Endothelial cell of umbilical vein (primary cell): ENCODE data around the gene AGAP9. TPM values are rescaled to one million over a fixed set of nuclear protein-coding genes. Genes with fewer than 3 reads are reported as not detected.

ENCODE experiments used
- BruUV-seq: library from RNA; stranded (reverse); fragments of 400-500 nt; replicated peaks from 2 replicates; lab custom pipeline; 2021; lab: Mats Ljungman, UMichigan
- CTCF ChIA-PET: fragments of 300-600, 350-600 bp; sonication (Branson Sonifier 250); formaldehyde crosslinking; loops from one replicate; lab custom pipeline; 2021; ENCODE audit warnings: antibody characterized with exemption, inconsistent platforms; lab: Charles Lee
- POLR2A ChIA-PET: fragments of 300-600, 350-600 bp; sonication (Branson Sonifier 250); formaldehyde crosslinking; loops from one replicate; lab custom pipeline; 2021; ENCODE audit warnings: antibody characterized with exemption, inconsistent platforms; lab: Charles Lee
- DNase-seq: peaks from one replicate; pipeline ENCODE4 v3.0.0-alpha.2; 2011; ENCODE audit warnings: low read depth, low spot score
- FAIRE-seq: peaks from 2 replicates; lab custom pipeline; 2011; peaks lifted over from hg19 to GRCh38; lab: Jason Lieb, UNC
- H2AFZ ChIP-seq: 2 replicates; pipeline ENCODE4 v1.6.0; 2012; ENCODE audit warnings: low read depth, low read length, control low read depth, inconsistent platforms
- H3K27ac ChIP-seq: 2 replicates; pipeline ENCODE4 v1.5.1; 2011; ENCODE audit warnings: low read depth, mild to moderate bottlenecking, control low read depth, low read length, moderate library complexity; ENCODE audit not compliant: insufficient read depth
- H3K27me3 ChIP-seq, 2 experiments: 2 replicates each; pipeline versions ENCODE4 v1.6.0 to v1.6.1; 2011; ENCODE audit warnings: low read length in 2 of 2, mixed read lengths in 1 of 2; ENCODE audit not compliant: control insufficient read depth in 2 of 2, insufficient read depth in 2 of 2
- H3K36me3 ChIP-seq, 2 experiments: 2 replicates in 1 of 2; 3 replicates in 1 of 2; pipeline ENCODE4 v1.5.1; 2011; ENCODE audit warnings: low read length in 2 of 2, mild to moderate bottlenecking in 1 of 2, moderate library complexity in 1 of 2; ENCODE audit not compliant: control insufficient read depth in 2 of 2, insufficient read depth in 2 of 2; ENCODE audit errors: extremely low read depth in 1 of 2
- H3K4me1 ChIP-seq: 3 replicates; pipeline ENCODE4 v1.5.1; 2011; ENCODE audit warnings: mild to moderate bottlenecking, low read length; ENCODE audit not compliant: control insufficient read depth, insufficient read depth; ENCODE audit errors: extremely low read depth
- H3K4me2 ChIP-seq: 2 replicates; pipeline ENCODE4 v1.6.1; 2011; ENCODE audit warnings: low read length, control low read depth, mixed read lengths; ENCODE audit not compliant: insufficient read depth
- H3K4me3 ChIP-seq, 3 experiments: fragments of 200-600 bp in 1 of 3; sonication (generic), shearing (Covaris generic) in 1 of 3; replicated peaks in 1 of 3; 2 replicates each; pipeline ENCODE4 v1.5.1; 2011 to 2016; ENCODE audit warnings: control low read depth in 3 of 3, low read length in 3 of 3, mild to moderate bottlenecking in 2 of 3, inconsistent platforms in 1 of 3, low read depth in 1 of 3, moderate library complexity in 1 of 3; ENCODE audit not compliant: insufficient read depth in 1 of 3
- H3K79me2 ChIP-seq: 2 replicates; pipeline ENCODE4 v1.6.0; 2012; ENCODE audit warnings: low read length, inconsistent platforms; ENCODE audit not compliant: control insufficient read depth, insufficient read depth
- H3K9ac ChIP-seq: replicated peaks from 2 replicates; pipeline ENCODE3; 2011; ENCODE audit warnings: low read length, control low read depth; ENCODE audit not compliant: insufficient read depth; ENCODE audit errors: extremely low read depth
- H3K9me1 ChIP-seq: replicated peaks from 3 replicates; pipeline ENCODE4 v1.6.0; 2011; ENCODE audit warnings: mild to moderate bottlenecking, low read length; ENCODE audit not compliant: control insufficient read depth, insufficient read depth; ENCODE audit errors: extremely low read depth
- H3K9me3 ChIP-seq: replicated peaks from 2 replicates; pipeline ENCODE4 v1.5.1; 2012; ENCODE audit warnings: low read length, inconsistent platforms; ENCODE audit not compliant: control insufficient read depth, insufficient read depth
- H4K20me1 ChIP-seq: replicated peaks from 2 replicates; pipeline ENCODE3; 2011; ENCODE audit warnings: mild to moderate bottlenecking, low read length; ENCODE audit not compliant: control insufficient read depth, insufficient read depth; ENCODE audit errors: extremely low read depth
- FOS ChIP-seq: IDR thresholded peaks from 2 replicates; pipeline ENCODE4 v1.6.1; 2011; ENCODE audit warnings: mild to moderate bottlenecking, low read length, moderate library complexity, borderline replicate concordance; ENCODE audit not compliant: insufficient read depth
- GATA2 ChIP-seq: IDR thresholded peaks from 2 replicates; pipeline ENCODE4 v1.7.0; 2011; ENCODE audit warnings: low read depth, mild to moderate bottlenecking, moderate library complexity, mixed read lengths, low read length; ENCODE audit not compliant: insufficient read length, insufficient read depth
- JUN ChIP-seq: IDR thresholded peaks from 2 replicates; pipeline ENCODE4 v1.6.1; 2011; ENCODE audit warnings: borderline replicate concordance, low read depth; ENCODE audit not compliant: insufficient read length, insufficient read depth
- MYC ChIP-seq: IDR thresholded peaks from one replicate; pipeline ENCODE4 v1.6.1; 2011; ENCODE audit warnings: mild to moderate bottlenecking, low read depth, low read length
- POLR2A ChIP-seq: IDR thresholded peaks from 2 replicates; pipeline ENCODE4 v1.6.1; 2012; ENCODE audit warnings: low read depth, mild to moderate bottlenecking, control low read depth, low read length
- dilution Hi-C: fragments of 300-500 bp; cut with MboI; formaldehyde crosslinking; loops from one replicate; pipeline ENCODE4 v1.15.0; 2019; ENCODE audit warnings: low sequenced_read_pairs; ENCODE audit not compliant: extremely low pct_ligation_motif_present
- intact Hi-C: fragments of 100-400 bp; cut with micrococcal nuclease; formaldehyde crosslinking; loops from one replicate; pipeline ENCODE4 v1.10.0; 2022
- polyA plus RNA-seq, 4 experiments: library from polyadenylated mRNA; depleted of rRNA in 3 of 4; stranded (reverse) in 3 of 4; unstranded in 1 of 4; fragments of >200 nt; gene quantifications; 2 replicates each; pipeline versions ENCODE4 v1.2.1 to v1.2.3, GENCODE V29; 2011 to 2012; ENCODE audit warnings: missing spikeins in 1 of 4
- small RNA-seq: library from RNA; depleted of rRNA; stranded (forward); fragments of <200 nt; gene quantifications from one replicate; pipeline ENCODE3, GENCODE V24; 2012; ENCODE audit warnings: low replicate concordance, low read depth; ENCODE audit not compliant: insufficient read depth, insufficient read length
- total RNA-seq: library from RNA; stranded (reverse); gene quantifications from 2 replicates; pipeline ENCODE4 v1.2.3, GENCODE V29; 2021
- TF ChIP-seq, protein P1 (sequence below): IDR thresholded peaks from 2 replicates; pipeline ENCODE4 v1.6.1; 2011; ENCODE audit not compliant: insufficient read depth, insufficient read length
- TF ChIP-seq, protein P2 (sequence below), 2 donors: IDR thresholded peaks; 1 replicate in 1 of 2; 2 replicates in 1 of 2; pipeline ENCODE4 v1.5.1; 2011; ENCODE audit warnings: low read length in 2 of 2, mild to moderate bottlenecking in 2 of 2, moderate library complexity in 2 of 2, control low read depth in 1 of 2, inconsistent platforms in 1 of 2, low read depth in 1 of 2; ENCODE audit not compliant: insufficient read depth in 1 of 2; ENCODE audit errors: extremely low read depth in 1 of 2

AGAP9 gene
- total and polyA plus RNA-seq, 2 donors (not counting 3 experiments of a cell fraction or from before 2014, with no cell fraction given) = 9.9 to 14.4 TPM

DNA sequence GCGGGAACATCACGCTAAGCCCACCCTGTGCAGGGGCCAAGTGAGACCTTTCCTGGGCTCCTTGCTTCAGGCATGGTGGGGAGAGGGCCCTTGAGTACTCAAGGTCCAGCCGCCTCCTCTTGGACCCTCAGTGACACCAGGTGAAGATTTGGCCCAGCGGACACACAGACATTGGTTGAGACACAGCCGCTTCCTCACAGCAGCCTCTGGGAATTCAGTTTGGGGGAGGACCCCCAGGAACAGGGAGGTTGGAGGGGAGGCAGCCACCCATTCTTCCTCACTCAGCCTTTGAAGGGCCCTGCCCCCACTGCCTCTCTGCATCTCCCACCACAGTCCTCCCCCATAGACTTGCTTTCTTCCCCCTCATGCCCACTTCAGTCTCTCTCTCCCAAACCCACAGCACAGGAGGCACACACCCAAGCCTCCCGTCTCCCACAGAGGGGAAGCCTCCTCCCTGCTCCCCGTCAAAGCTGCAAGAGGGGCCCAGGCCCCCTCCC is 71.4 kb downstream of the AGAP9 start:
- intact Hi-C loops = no loop called here
- Histone ChIP-seq H3K27me3 (no peaks in the 10 kb centered on the region), H3K4me1 (no peaks in the 10 kb centered on the region), H3K9ac (no peak overlapping the region), H3K4me3 (no peak overlapping the region), H3K79me2 (no peaks in the 10 kb centered on the region), H3K36me3 (no peaks in the 10 kb centered on the region), H3K9me3 (no peaks in the 10 kb centered on the region), H3K4me2 (no peak overlapping the region), H3K27ac (no peak overlapping the region), H3K9me1 (no peaks in the 10 kb centered on the region), H4K20me1 (no peaks in the 10 kb centered on the region), H2AFZ (no peak overlapping the region)
- POLR2A ChIA-PET = no interaction called here
- BruUV-seq = no TSS peak
- no peak for DNase-seq
- dilution Hi-C loops = no loop called here
- no peak for FAIRE-seq
- CTCF ChIA-PET = interaction anchor here (0.9 kb wide), 1 partner anchor 67 kb away, joined by 3 read pairs; the partner anchor contains the start of gene ZNF488
- no peak for TF ChIP-seq POLR2A
- TF ChIP-seq FOS = no peak
- no peak for TF ChIP-seq GATA2
- TF ChIP-seq, protein P1, sequence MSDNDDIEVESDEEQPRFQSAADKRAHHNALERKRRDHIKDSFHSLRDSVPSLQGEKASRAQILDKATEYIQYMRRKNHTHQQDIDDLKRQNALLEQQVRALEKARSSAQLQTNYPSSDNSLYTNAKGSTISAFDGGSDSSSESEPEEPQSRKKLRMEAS = no peak
- no peak for TF ChIP-seq JUN
- no peak for TF ChIP-seq MYC
- TF ChIP-seq, protein P2, sequence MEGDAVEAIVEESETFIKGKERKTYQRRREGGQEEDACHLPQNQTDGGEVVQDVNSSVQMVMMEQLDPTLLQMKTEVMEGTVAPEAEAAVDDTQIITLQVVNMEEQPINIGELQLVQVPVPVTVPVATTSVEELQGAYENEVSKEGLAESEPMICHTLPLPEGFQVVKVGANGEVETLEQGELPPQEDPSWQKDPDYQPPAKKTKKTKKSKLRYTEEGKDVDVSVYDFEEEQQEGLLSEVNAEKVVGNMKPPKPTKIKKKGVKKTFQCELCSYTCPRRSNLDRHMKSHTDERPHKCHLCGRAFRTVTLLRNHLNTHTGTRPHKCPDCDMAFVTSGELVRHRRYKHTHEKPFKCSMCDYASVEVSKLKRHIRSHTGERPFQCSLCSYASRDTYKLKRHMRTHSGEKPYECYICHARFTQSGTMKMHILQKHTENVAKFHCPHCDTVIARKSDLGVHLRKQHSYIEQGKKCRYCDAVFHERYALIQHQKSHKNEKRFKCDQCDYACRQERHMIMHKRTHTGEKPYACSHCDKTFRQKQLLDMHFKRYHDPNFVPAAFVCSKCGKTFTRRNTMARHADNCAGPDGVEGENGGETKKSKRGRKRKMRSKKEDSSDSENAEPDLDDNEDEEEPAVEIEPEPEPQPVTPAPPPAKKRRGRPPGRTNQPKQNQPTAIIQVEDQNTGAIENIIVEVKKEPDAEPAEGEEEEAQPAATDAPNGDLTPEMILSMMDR (IDR thresholded peaks at IDR 0.05; ENCODE audit: extremely low read depth in 1 of 2, insufficient read depth in 1 of 2, low read depth in 1 of 2, low read length in 2 of 2) = no peak

Small RNA genes within 50 kb of the gene (small RNA-seq; reads per million reads assigned to genes)
- not detected for gene AL591684.3
- gene RNA5SP312 = not detected

Other genes with a start within 250 kb of the AGAP9 start
- gene GDF10, start 223.4 kb downstream of the AGAP9 start, total RNA-seq = not detected in 2 replicates
- gene GDF10, start 223.4 kb downstream of the AGAP9 start, polyA plus RNA-seq = not detected in 2 replicates
- gene GDF2, start 201.2 kb downstream of the AGAP9 start, total RNA-seq = not detected in 2 replicates
- gene GDF2, start 201.2 kb downstream of the AGAP9 start, polyA plus RNA-seq = not detected in 2 replicates
- gene RBP3, start 175.3 kb downstream of the AGAP9 start, total RNA-seq = not detected in 2 replicates
- gene RBP3, start 175.3 kb downstream of the AGAP9 start, polyA plus RNA-seq = not detected in 2 replicates
- 0.28 and 0.38 TPM in 2 replicates for gene ZNF488, start 139.3 kb downstream of the AGAP9 start, total RNA-seq
- gene ZNF488, start 139.3 kb downstream of the AGAP9 start, polyA plus RNA-seq = 0.14 and 0.21 TPM in 2 replicates
- not detected in 2 replicates for gene ANXA8, start 39.5 kb downstream of the AGAP9 start, total RNA-seq
- not detected in 2 replicates for gene ANXA8, start 39.5 kb downstream of the AGAP9 start, polyA plus RNA-seq
- not detected in 2 replicates for gene FAM25G, start 31.9 kb downstream of the AGAP9 start, total RNA-seq
- gene FAM25G, start 31.9 kb downstream of the AGAP9 start, polyA plus RNA-seq = not detected in 2 replicates
- gene SYT15B, start 240.0 kb upstream of the AGAP9 start, total RNA-seq = 0.18 TPM in 1 of 2 replicates, not detected in the other
- 0.08 and 0.14 TPM in 2 replicates for gene SYT15B, start 240.0 kb upstream of the AGAP9 start, polyA plus RNA-seq